GM19328 (cell line): ENCODE results near the gene RAB31.
"Not testable (repeated sequence)": the region's sequence is repeated elsewhere in the genome, so short reads cannot be mapped to it uniquely, and the experiment has no call there.

Experiments used
- ATAC-seq: cut with Tn5 transposase; IDR thresholded peaks from one replicate; pipeline ENCODE4 v1.9.1; 2021; ENCODE audit warnings: mild to moderate bottlenecking, moderate library complexity; ENCODE audit not compliant: unreplicated experiment

Gene RAB31

GRCh38 chr18:9878783-9879242, 170.7 kb downstream of the RAB31 start:
- no peak for ATAC-seq

- ATAC-seq, result no peak
Observed at GRCh38 chr18:9884090-9884489, 176.0 kb downstream of the RAB31 start.

GRCh38 chr18:9884532-9885140, 176.5 kb downstream of the RAB31 start:
- no peak for ATAC-seq

- ATAC-seq, result no peak
Observed at GRCh38 chr18:9885170-9886004, 177.3 kb downstream of the RAB31 start, which contains the start of gene TXNDC2. TSS of gene TXNDC2 (plus strand) at chr18:9885973. CDS start at chr18:9886681, 708 bp downstream.

GRCh38 chr18:9886005-9886348, 177.9 kb downstream of the RAB31 start:
- no peak for ATAC-seq

GRCh38 chr18:9887992-9888391, 179.9 kb downstream of the RAB31 start:
- no peak for ATAC-seq

GRCh38 chr18:9890196-9890595, 182.1 kb downstream of the RAB31 start:
- ATAC-seq, result no peak

GRCh38 chr18:9890957-9891356, 182.9 kb downstream of the RAB31 start:
- no peak for ATAC-seq

GRCh38 chr18:9891515-9891914, 183.4 kb downstream of the RAB31 start:
- ATAC-seq, result not testable (repeated sequence)

GRCh38 chr18:9894454-9895068, 186.5 kb downstream of the RAB31 start:
- no peak for ATAC-seq

GRCh38 chr18:9897129-9897528, 189.0 kb downstream of the RAB31 start:
- no peak for ATAC-seq

GRCh38 chr18:9897787-9898291, 189.7 kb downstream of the RAB31 start:
- ATAC-seq, result not testable (repeated sequence)

- ATAC-seq, result no peak
Observed at GRCh38 chr18:9898792-9899549, 190.9 kb downstream of the RAB31 start.

- not testable (repeated sequence) for ATAC-seq
Observed at GRCh38 chr18:9899550-9899930, 191.4 kb downstream of the RAB31 start.

- no peak for ATAC-seq
Observed at GRCh38 chr18:9900699-9901098, 192.6 kb downstream of the RAB31 start.

- ATAC-seq, result no peak
Observed at GRCh38 chr18:9901377-9901776, 193.3 kb downstream of the RAB31 start.

GRCh38 chr18:9902264-9902663, 194.2 kb downstream of the RAB31 start:
- not testable (repeated sequence) for ATAC-seq

GRCh38 chr18:9902832-9903231, 194.7 kb downstream of the RAB31 start:
- ATAC-seq, result no peak

- ATAC-seq, result no peak
Observed at GRCh38 chr18:9905401-9905922, 197.4 kb downstream of the RAB31 start.

GRCh38 chr18:9906481-9906880, 198.4 kb downstream of the RAB31 start:
- no peak for ATAC-seq

GRCh38 chr18:9907867-9908266, 199.8 kb downstream of the RAB31 start:
- ATAC-seq, result no peak
